Activated CD4-positive, alpha-beta T cell treated with anti-CD3 and anti-CD28 coated beads, Interleukin-2, amount 10 ng/mL, durations not matched to agents 7 days and 5 days (primary cell): Measurements from ENCODE around the gene RAD51B. TPM values are rescaled to one million over a fixed set of nuclear protein-coding genes. Genes with fewer than 3 reads are reported as not detected.

Experiments used
- CTCF ChIA-PET: fragments of 350-600 bp; sonication (Branson Sonifier 250); formaldehyde crosslinking; loops from one replicate; lab custom pipeline; 2021; ENCODE audit warnings: antibody characterized with exemption; lab: Charles Lee
- POLR2A ChIA-PET: fragments of 350-600 bp; sonication (Branson Sonifier 250); formaldehyde crosslinking; loops from one replicate; lab custom pipeline; 2021; ENCODE audit warnings: antibody characterized with exemption; lab: Charles Lee
- DNase-seq: peaks from one replicate; pipeline ENCODE4 v3.0.0-alpha.2; 2020
- H3K27ac Mint-ChIP-seq: one replicate; pipeline ENCODE4 v1.8.0; 2021; ENCODE audit warnings: mild to moderate bottlenecking, moderate library complexity, mixed read lengths
- H3K27me3 Mint-ChIP-seq: one replicate; pipeline ENCODE4 v1.8.0; 2021; ENCODE audit warnings: mixed read lengths
- H3K36me3 Mint-ChIP-seq: one replicate; pipeline ENCODE4 v1.8.0; 2021; ENCODE audit warnings: low read depth, mixed read lengths
- H3K4me1 Mint-ChIP-seq: one replicate; pipeline ENCODE4 v1.8.0; 2021; ENCODE audit warnings: mixed read lengths
- H3K4me3 Mint-ChIP-seq: one replicate; pipeline ENCODE4 v1.8.0; 2021; ENCODE audit warnings: mild to moderate bottlenecking, moderate library complexity, mixed read lengths
- H3K9me3 Mint-ChIP-seq: one replicate; pipeline ENCODE4 v1.8.0; 2021; ENCODE audit warnings: mixed read lengths
- total RNA-seq, 2 experiments: library from RNA; stranded (reverse); gene quantifications; one replicate each; pipeline ENCODE4 v1.2.3, GENCODE V29; 2021

Gene RAD51B
- total RNA-seq, 2 experiments from 2014 or later: 20.6 to 30.3 TPM

GRCh38 chr14:68471964-68472508 is 652.5 kb downstream of the RAD51B start:
- H3K9me3 Mint-ChIP-seq: no peaks in the 10 kb centered on the region
- H3K4me1 Mint-ChIP-seq: peaks cover 17% of the 10 kb centered on the region
- no peak overlapping the region for H3K27ac Mint-ChIP-seq
- ChIA-PET CTCF (interaction anchor here (1.1 kb wide), 1 partner anchor 20 kb away, joined by 3 read pairs; no protein-coding TSS in a partner anchor), POLR2A (no interaction called here)
- no peaks in the 10 kb centered on the region for H3K36me3 Mint-ChIP-seq
- no peaks in the 10 kb centered on the region for H3K27me3 Mint-ChIP-seq
- no peak for DNase-seq
- no peak overlapping the region for H3K4me3 Mint-ChIP-seq

DNA sequence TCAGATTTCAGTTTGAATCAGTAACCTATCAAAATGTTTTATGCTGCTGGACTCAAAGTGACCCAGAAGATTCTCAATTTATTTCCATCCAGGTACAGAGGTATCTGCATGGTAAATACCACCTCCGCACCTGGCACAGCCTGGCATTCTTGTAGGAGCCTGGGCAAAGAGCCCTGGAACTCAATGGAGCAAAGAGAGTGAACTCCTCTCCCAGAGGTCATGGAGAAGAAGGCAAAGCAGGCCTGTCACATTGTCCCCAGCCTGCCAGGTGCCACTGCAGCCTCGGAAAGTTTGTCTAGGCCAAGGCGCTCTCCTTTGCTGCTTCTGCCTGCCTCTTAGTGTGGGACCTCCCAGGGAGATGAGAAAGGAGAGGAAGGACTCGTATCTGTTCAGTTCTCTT is 653.5 kb downstream of the RAD51B start:
- Mint-ChIP-seq H3K9me3 (no peaks in the 10 kb centered on the region), H3K36me3 (no peaks in the 10 kb centered on the region), H3K4me1 (peaks cover 15% of the 10 kb centered on the region), H3K27me3 (no peaks in the 10 kb centered on the region), H3K27ac (no peak overlapping the region), H3K4me3 (no peak overlapping the region)
- ChIA-PET POLR2A (no interaction called here), CTCF (interaction anchor here (1.1 kb wide), 1 partner anchor 21 kb away, joined by 3 read pairs; no protein-coding TSS in a partner anchor)
- no peak for DNase-seq

DNA sequence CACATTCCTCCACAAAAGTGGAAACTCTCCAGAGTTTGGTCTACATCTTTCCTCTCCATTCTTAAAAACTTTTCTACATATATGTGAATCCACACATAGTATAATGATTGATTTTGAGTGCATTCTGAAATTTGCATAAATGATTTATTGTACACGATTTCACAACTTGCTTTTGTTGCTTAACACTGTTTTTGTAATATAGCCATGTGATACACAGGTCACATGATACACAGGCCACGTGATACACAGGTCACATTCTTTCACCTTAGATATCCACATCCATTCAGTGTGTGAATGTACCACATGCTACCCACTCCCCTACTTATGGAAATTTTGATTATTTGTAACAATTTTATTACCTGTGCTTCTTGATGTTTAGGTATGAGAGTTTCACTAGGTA is 654.2 kb downstream of the RAD51B start:
- DNase-seq: no peak
- ChIA-PET POLR2A (no interaction called here), CTCF (no interaction called here)
- H3K9me3 Mint-ChIP-seq: no peaks in the 10 kb centered on the region
- peaks cover 9% of the 10 kb centered on the region for H3K4me1 Mint-ChIP-seq
- H3K4me3 Mint-ChIP-seq: no peak overlapping the region
- no peak overlapping the region for H3K27ac Mint-ChIP-seq
- no peaks in the 10 kb centered on the region for H3K27me3 Mint-ChIP-seq
- no peaks in the 10 kb centered on the region for H3K36me3 Mint-ChIP-seq

DNA sequence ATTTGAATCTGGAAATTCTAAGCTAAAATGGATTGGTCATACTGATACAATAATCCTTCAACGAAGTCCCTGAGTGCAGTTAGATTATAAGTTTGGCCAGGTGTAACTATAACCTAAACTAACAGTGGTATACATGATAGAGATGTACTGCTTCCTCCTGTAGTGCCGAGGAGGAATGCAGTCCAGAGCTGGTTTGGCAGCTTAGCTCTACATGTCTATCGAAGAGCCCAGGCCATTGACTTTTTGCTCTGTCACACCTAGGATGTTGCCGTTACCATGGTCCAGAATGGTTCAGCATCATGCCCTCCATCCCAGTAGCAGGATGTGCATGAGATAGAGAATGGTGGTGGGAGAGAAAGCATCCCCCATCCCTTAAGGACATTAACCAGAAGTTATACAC is 655.2 kb downstream of the RAD51B start:
- DNase-seq: no peak
- peaks cover 3% of the 10 kb centered on the region for H3K4me1 Mint-ChIP-seq
- no peaks in the 10 kb centered on the region for H3K36me3 Mint-ChIP-seq
- H3K9me3 Mint-ChIP-seq: no peaks in the 10 kb centered on the region
- H3K4me3 Mint-ChIP-seq: no peak overlapping the region
- ChIA-PET POLR2A (no interaction called here), CTCF (interaction anchor here (0.6 kb wide), 1 partner anchor 11 kb away, joined by 6 read pairs; no protein-coding TSS in a partner anchor)
- no peak overlapping the region for H3K27ac Mint-ChIP-seq
- H3K27me3 Mint-ChIP-seq: no peaks in the 10 kb centered on the region

GRCh38 chr14:68475802-68476201 is 656.2 kb downstream of the RAD51B start:
- no peak for DNase-seq
- Mint-ChIP-seq H3K9me3 (peaks cover 3% of the 10 kb centered on the region), H3K4me3 (no peak overlapping the region), H3K27ac (no peak overlapping the region), H3K4me1 (no peaks in the 10 kb centered on the region), H3K27me3 (no peaks in the 10 kb centered on the region), H3K36me3 (peaks cover 6% of the 10 kb centered on the region)
- ChIA-PET POLR2A (no interaction called here), CTCF (interaction anchor here (2.1 kb wide), 1 partner anchor 19 kb away, joined by 4 read pairs; no protein-coding TSS in a partner anchor)

DNA sequence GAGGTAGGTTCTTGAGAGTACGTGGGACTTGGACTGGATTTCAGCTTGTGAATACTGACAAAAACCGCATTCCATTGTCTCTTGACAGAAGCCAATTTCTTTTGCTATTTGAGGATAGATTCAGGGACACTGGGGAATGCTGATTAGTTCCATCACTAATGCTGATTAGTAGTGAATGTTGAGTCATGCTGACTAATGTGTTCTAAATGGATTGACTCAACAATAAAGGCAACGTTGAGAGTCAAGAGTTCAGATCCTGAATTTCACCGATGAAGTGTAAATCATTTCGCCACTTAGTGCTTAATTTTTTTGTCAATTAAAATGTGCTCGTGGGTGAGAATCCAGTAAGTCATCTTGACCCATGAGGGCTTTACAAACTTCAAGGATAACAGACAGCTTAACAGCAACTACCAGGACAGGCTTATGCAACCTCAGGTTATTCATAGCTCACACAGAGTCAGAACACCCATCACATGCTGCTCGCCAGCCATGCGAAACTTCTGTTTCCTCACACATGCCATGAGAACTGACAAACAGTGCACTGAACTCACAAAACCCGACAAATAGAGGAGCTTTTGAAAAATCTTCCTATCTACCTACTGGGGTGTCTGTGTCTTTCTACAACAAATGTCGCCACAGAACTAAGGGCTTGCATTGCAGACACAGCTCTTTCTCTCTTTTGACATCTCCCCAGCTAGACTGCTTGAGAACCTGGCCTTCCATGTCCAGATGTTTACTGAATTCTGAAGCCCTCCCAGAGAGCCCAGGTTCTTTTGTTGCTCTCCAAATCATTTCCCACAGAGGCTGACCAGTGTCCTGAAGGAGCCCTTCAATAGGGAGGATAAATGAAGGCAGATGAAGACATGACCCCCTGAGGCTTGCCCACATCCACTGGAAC is 656.9 kb downstream of the RAD51B start:
- CTCF ChIA-PET: interaction anchor here (2.1 kb wide), 1 partner anchor 18 kb away, joined by 4 read pairs; no protein-coding TSS in a partner anchor
- POLR2A ChIA-PET: no interaction called here

GRCh38 chr14:68477110-68477455 is 657.5 kb downstream of the RAD51B start:
- H3K4me1 Mint-ChIP-seq: no peaks in the 10 kb centered on the region
- no peak overlapping the region for H3K4me3 Mint-ChIP-seq
- no peak for DNase-seq
- CTCF ChIA-PET: interaction anchor here (2.1 kb wide), 1 partner anchor 18 kb away, joined by 4 read pairs; no protein-coding TSS in a partner anchor
- H3K36me3 Mint-ChIP-seq: peaks cover 7% of the 10 kb centered on the region
- H3K9me3 Mint-ChIP-seq: peaks cover 4% of the 10 kb centered on the region
- POLR2A ChIA-PET: no interaction called here
- no peak overlapping the region for H3K27ac Mint-ChIP-seq
- no peaks in the 10 kb centered on the region for H3K27me3 Mint-ChIP-seq

More for the DNA sequence above, 656.9 kb downstream of the RAD51B start:
- no peak overlapping the region for H3K4me3 Mint-ChIP-seq
- DNase-seq: no peak
- H3K4me1 Mint-ChIP-seq: no peaks in the 10 kb centered on the region
- H3K27ac Mint-ChIP-seq: no peak overlapping the region
- no peaks in the 10 kb centered on the region for H3K27me3 Mint-ChIP-seq
- H3K9me3 Mint-ChIP-seq: peaks cover 4% of the 10 kb centered on the region
- peaks cover 7% of the 10 kb centered on the region for H3K36me3 Mint-ChIP-seq

DNA sequence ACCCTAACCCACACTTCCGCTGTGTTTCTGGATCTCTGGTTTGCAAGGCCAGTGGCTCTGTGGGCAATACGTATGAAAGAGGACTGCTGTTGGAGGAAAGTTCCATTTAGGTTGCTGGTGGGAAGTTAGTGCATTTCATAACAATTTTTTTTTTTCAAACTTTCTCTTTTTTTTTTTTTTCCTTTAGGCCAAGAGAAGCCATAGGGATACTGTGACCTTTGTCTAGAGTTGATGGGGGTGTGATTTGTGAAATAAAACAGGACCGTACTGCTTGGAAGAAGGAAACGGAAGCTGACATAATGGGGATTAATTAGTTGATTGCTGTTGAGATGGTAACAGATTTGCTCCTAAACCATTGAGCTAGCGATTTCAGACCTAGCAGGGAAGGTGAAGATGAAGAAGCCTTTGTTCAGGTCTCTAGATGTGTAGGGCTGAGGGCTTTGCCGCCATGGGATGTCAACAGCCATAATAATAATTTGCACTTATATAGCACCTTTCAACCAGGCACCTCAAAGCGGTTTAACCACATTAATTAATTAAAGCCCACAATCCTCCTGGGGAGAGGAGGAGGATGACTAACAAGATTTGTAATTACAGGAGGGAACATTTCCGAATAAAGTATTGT is 658.0 kb downstream of the RAD51B start:
- Mint-ChIP-seq H3K27me3 (no peaks in the 10 kb centered on the region), H3K4me1 (peaks cover under 1% of the 10 kb centered on the region), H3K4me3 (no peak overlapping the region), H3K27ac (no peak overlapping the region), H3K36me3 (peaks cover 7% of the 10 kb centered on the region), H3K9me3 (peaks cover 4% of the 10 kb centered on the region)
- no peak for DNase-seq
- CTCF ChIA-PET: interaction anchor here (0.7 kb wide), 1 partner anchor 18 kb away, joined by 3 read pairs; no protein-coding TSS in a partner anchor
- POLR2A ChIA-PET: no interaction called here

DNA sequence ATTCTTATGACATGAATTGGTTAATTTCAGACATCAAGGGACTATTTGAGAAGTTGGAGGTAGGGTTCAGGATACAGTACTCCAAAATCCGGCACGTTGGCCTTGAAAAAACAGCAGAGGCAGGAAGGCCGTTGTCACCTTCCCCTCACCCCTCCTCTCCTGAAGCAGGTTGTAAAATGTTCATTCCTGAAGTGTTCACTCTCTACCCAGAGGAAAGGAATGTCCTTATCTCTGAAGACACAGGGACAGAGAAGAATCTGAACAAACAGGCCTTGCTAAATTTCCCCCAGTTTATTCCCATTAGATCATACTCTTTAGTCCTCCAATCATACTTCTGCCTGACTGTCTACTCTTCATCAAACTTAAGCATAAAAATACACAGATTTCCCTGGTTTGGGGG is 659.7 kb downstream of the RAD51B start:
- H3K27ac Mint-ChIP-seq: no peak overlapping the region
- ChIA-PET POLR2A (no interaction called here), CTCF (no interaction called here)
- H3K4me1 Mint-ChIP-seq: peaks cover 17% of the 10 kb centered on the region
- H3K36me3 Mint-ChIP-seq: peaks cover 9% of the 10 kb centered on the region
- no peaks in the 10 kb centered on the region for H3K27me3 Mint-ChIP-seq
- peaks cover 4% of the 10 kb centered on the region for H3K9me3 Mint-ChIP-seq
- DNase-seq: no peak
- H3K4me3 Mint-ChIP-seq: no peak overlapping the region

GRCh38 chr14:68482018-68482417 is 662.4 kb downstream of the RAD51B start:
- Mint-ChIP-seq H3K27me3 (no peaks in the 10 kb centered on the region), H3K4me1 (peaks cover 23% of the 10 kb centered on the region), H3K4me3 (no peak overlapping the region), H3K9me3 (peaks cover 6% of the 10 kb centered on the region), H3K36me3 (peaks cover 11% of the 10 kb centered on the region), H3K27ac (no peak overlapping the region)
- ChIA-PET POLR2A (no interaction called here), CTCF (interaction anchor here (2.4 kb wide), 1 partner anchor 11 kb away, joined by 8 read pairs; no protein-coding TSS in a partner anchor)
- DNase-seq: no peak

DNA sequence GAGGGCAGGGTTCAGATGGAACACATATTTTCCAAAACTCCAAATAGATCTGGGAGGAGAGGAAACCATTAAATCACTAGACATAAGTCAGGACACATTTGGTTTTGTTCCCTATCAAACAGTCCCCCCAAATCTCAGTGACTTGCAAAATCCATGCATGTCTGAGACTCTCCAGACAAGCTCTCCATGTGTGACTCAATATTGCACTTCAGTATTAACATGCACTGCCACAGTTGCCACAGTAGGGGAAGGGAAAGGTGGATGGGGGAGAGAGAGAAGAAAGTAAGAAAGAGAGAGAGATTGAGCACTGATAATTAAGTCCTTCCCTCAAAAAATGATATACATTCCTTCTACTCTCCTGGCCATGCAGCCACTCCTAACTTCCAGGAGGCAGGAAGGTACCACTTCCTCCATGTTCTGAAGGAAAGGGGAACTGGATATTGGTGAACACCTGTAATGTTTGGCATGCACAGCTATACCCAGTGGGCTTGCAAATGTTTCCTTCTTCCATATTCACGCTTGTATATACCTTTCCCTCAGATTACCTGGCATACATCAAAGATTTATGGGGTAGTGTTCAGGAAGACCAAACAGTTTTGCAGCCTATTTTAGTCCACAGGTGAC is 663.3 kb downstream of the RAD51B start:
- Mint-ChIP-seq H3K4me3 (no peak overlapping the region), H3K36me3 (peaks cover 11% of the 10 kb centered on the region), H3K9me3 (peaks cover 10% of the 10 kb centered on the region), H3K4me1 (peaks cover 24% of the 10 kb centered on the region), H3K27me3 (no peaks in the 10 kb centered on the region), H3K27ac (no peak overlapping the region)
- no peak for DNase-seq
- ChIA-PET POLR2A (no interaction called here), CTCF (interaction anchor here (1.3 to 2.4 kb wide), 2 partner anchors 10 to 24 kb away, joined by 3 to 8 read pairs; no protein-coding TSS in a partner anchor)

DNA sequence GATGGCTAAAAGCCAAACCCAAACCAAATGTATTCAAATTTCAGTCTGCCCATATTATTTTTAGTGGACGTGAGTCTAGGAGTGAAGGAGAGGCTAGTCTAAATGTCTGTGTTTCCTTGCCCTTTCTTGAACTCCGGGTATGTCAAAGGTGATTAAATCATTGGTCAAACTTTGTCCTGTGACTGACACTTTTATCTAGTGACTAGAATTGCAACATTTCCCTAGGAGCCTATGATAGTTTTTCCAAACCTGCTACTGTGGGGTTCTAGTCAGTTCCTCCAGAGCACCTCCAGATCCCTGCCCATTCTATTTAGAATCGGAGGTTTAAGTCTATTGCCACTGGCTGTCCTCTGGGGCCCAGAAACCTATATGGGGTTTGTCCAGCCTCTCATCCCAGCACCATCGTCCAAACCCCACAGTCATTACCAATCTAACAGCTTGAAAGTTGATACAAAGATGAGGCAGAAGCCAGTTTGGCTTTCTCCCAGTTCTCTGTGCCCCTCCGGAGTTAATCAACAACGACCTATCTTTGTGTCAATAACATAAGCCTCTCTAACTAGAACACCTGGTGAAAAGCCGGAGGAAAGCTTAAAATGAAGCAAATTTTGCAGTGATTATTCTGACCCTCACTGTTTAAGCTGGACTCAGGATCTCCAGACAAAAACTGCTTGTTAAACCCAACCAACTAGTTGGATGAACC is 666.6 kb downstream of the RAD51B start:
- H3K27me3 Mint-ChIP-seq: no peaks in the 10 kb centered on the region
- H3K4me3 Mint-ChIP-seq: no peak overlapping the region
- peaks cover 6% of the 10 kb centered on the region for H3K9me3 Mint-ChIP-seq
- DNase-seq: no peak
- ChIA-PET CTCF (interaction anchor here (0.6 kb wide), 1 partner anchor 316 kb away, joined by 3 read pairs; no protein-coding TSS in a partner anchor), POLR2A (no interaction called here)
- no peak overlapping the region for H3K27ac Mint-ChIP-seq
- peaks cover 24% of the 10 kb centered on the region for H3K4me1 Mint-ChIP-seq
- peaks cover 7% of the 10 kb centered on the region for H3K36me3 Mint-ChIP-seq
